ENCODE measurements around the gene CCDC142. TPM values are rescaled to one million over a fixed set of nuclear protein-coding genes. Genes with fewer than 3 reads are reported as not detected.

Gene CCDC142
- total RNA-seq, 2 experiments from 2014 or later, result 10.2 to 12.4 TPM

GRCh38 chr2:74474899-74475298 is 7.9 kb downstream of the CCDC142 start:
- POLR2A ChIA-PET, result interaction anchor here (9.1 kb wide), 1 partner anchor 18 kb away, joined by 225 read pairs; the partner anchor contains the start of genes INO80B and WBP1
- no peak overlapping the region for H3K4me3 Mint-ChIP-seq
- peaks cover 27% of the 10 kb centered on the region for H3K36me3 ChIP-seq (ENCODE audit: insufficient read depth, low read length)
- H3K9me3 ChIP-seq (ENCODE audit: control insufficient read depth in 1 of 2, insufficient read depth in 1 of 2, low read length in 2 of 2), result no peaks in the 10 kb centered on the region
- H3K27ac ChIP-seq (ENCODE audit: low read depth in 1 of 2, low read length in 2 of 2), result no peak overlapping the region
- H3K36me3 Mint-ChIP-seq (ENCODE audit: low read depth), result peaks cover 55% of the 10 kb centered on the region
- no peaks in the 10 kb centered on the region for H3K27me3 ChIP-seq (ENCODE audit: control insufficient read depth in 1 of 2, insufficient read depth in 2 of 2, low read length in 2 of 2)
- intact Hi-C loops (cut with DNase I, micrococcal nuclease), result loop anchor here (5.0 kb wide), 2 partner anchors 53 to 83 kb away; partner anchors contain the start of genes C2orf81 (in 1 of the 2) and WDR54 (in 1 of the 2)
- DNase-seq (no peak), ATAC-seq (ENCODE audit: poor library complexity) (no peak)
- H3K27ac Mint-ChIP-seq, result no peak overlapping the region
- TF ChIP-seq CTCF (IDR thresholded peaks at IDR 0.05), result no peak
- peaks cover 30% of the 10 kb centered on the region for H3K4me1 Mint-ChIP-seq (ENCODE audit: low read depth)
- no peak overlapping the region for H3K4me3 ChIP-seq (ENCODE audit: low read length)
- peaks cover 30% of the 10 kb centered on the region for H3K4me1 ChIP-seq (ENCODE audit: insufficient read depth, low read length)
- no peaks in the 10 kb centered on the region for H3K9me3 Mint-ChIP-seq
- CTCF ChIA-PET, result interaction anchor here (0.8 to 2.2 kb wide), 4 partner anchors 8 to 84 kb away, joined by 3 to 8 read pairs (median 4); partner anchors contain the start of genes CCDC142, MOGS and TTC31
- H3K27me3 Mint-ChIP-seq, result no peaks in the 10 kb centered on the region

- TF ChIP-seq CTCF (IDR thresholded peaks at IDR 0.05), result no peak
These were observed 8.3 kb downstream of the CCDC142 start for GRCh38 chr2:74474481-74474880.

GRCh38 chr2:74472945-74473258 is 9.9 kb downstream of the CCDC142 start:
- peak overlapping the region; percentile 96 for H3K27ac Mint-ChIP-seq
- peak overlapping the region; percentile 95 for H3K4me3 Mint-ChIP-seq
- Histone ChIP-seq H3K36me3 (ENCODE audit: insufficient read depth, low read length) (peaks cover 27% of the 10 kb centered on the region), H3K27me3 (ENCODE audit: control insufficient read depth in 1 of 2, insufficient read depth in 2 of 2, low read length in 2 of 2) (no peaks in the 10 kb centered on the region), H3K27ac (ENCODE audit: low read depth in 1 of 2, low read length in 2 of 2) (peak overlapping the region; percentile 85 to 91), H3K4me3 (ENCODE audit: low read length) (peak overlapping the region; percentile 80), H3K4me1 (ENCODE audit: insufficient read depth, low read length) (peaks cover 30% of the 10 kb centered on the region), H3K9me3 (ENCODE audit: control insufficient read depth in 1 of 2, insufficient read depth in 1 of 2, low read length in 2 of 2) (no peaks in the 10 kb centered on the region)
- POLR2A ChIA-PET, result interaction anchor here (0.9 to 9.1 kb wide), 16 partner anchors 9 to 736 kb away, joined by 3 to 225 read pairs (median 5); partner anchors contain the start of genes AUP1, C2orf81, CCDC142 and DQX1
- CTCF ChIA-PET, result interaction anchor here (1.0 to 2.1 kb wide), 4 partner anchors 10 to 81 kb away, joined by 3 to 21 read pairs (median 6); partner anchors contain the start of genes CCDC142, TTC31 and WBP1
- ATAC-seq (ENCODE audit: poor library complexity), result no peak
- intact Hi-C loops (cut with DNase I, micrococcal nuclease), result loop anchor here (1.0 to 5.0 kb wide), 6 partner anchors 9 to 81 kb away; partner anchors contain the start of genes C2orf81 (in 1 of the 2), CCDC142 (in 1 of the 2), INO80B (in 1 of the 2) and TTC31 (in 1 of the 2)
- no peaks in the 10 kb centered on the region for H3K27me3 Mint-ChIP-seq
- no peaks in the 10 kb centered on the region for H3K9me3 Mint-ChIP-seq
- DNase-seq, result no peak
- no peak for TF ChIP-seq CTCF (IDR thresholded peaks at IDR 0.05)
- H3K4me1 Mint-ChIP-seq (ENCODE audit: low read depth), result peaks cover 25% of the 10 kb centered on the region
- H3K36me3 Mint-ChIP-seq (ENCODE audit: low read depth), result peaks cover 45% of the 10 kb centered on the region

More at GRCh38 chr2:74474481-74474880, 8.3 kb downstream of the CCDC142 start:
- POLR2A ChIA-PET, result interaction anchor here (0.7 to 9.1 kb wide), 3 partner anchors 8 to 44 kb away, joined by 4 to 225 read pairs (median 86); partner anchors contain the start of genes CCDC142, INO80B, TTC31 and WBP1
- H3K27me3 ChIP-seq (ENCODE audit: control insufficient read depth in 1 of 2, insufficient read depth in 2 of 2, low read length in 2 of 2), result no peaks in the 10 kb centered on the region
- no peaks in the 10 kb centered on the region for H3K9me3 ChIP-seq (ENCODE audit: control insufficient read depth in 1 of 2, insufficient read depth in 1 of 2, low read length in 2 of 2)
- H3K27ac ChIP-seq (ENCODE audit: low read depth in 1 of 2, low read length in 2 of 2), result no peak overlapping the region
- no peak for ATAC-seq (ENCODE audit: poor library complexity)
- H3K27me3 Mint-ChIP-seq, result no peaks in the 10 kb centered on the region
- no peaks in the 10 kb centered on the region for H3K9me3 Mint-ChIP-seq
- H3K27ac Mint-ChIP-seq, result no peak overlapping the region
- no peak overlapping the region for H3K4me3 ChIP-seq (ENCODE audit: low read length)
- intact Hi-C loops (cut with DNase I, micrococcal nuclease), result loop anchor here (5.0 kb wide), 2 partner anchors 52 to 82 kb away; partner anchors contain the start of genes C2orf81 (in 1 of the 2) and WDR54 (in 1 of the 2)
- no peak for DNase-seq
- no peak overlapping the region for H3K4me3 Mint-ChIP-seq
- H3K4me1 Mint-ChIP-seq (ENCODE audit: low read depth), result peaks cover 30% of the 10 kb centered on the region
- H3K36me3 Mint-ChIP-seq (ENCODE audit: low read depth), result peaks cover 51% of the 10 kb centered on the region
- peaks cover 30% of the 10 kb centered on the region for H3K4me1 ChIP-seq (ENCODE audit: insufficient read depth, low read length)
- H3K36me3 ChIP-seq (ENCODE audit: insufficient read depth, low read length), result peaks cover 27% of the 10 kb centered on the region
- CTCF ChIA-PET, result interaction anchor here (0.8 to 2.2 kb wide), 5 partner anchors 9 to 83 kb away, joined by 3 to 8 read pairs (median 3); partner anchors contain the start of genes CCDC142, MOGS and TTC31

Measured in CD4-positive, alpha-beta T cell (primary cell).